Natural killer cell treated with Interleukin-12 subunit alpha and Interleukin-12 subunit beta and Interleukin-15 and Interleukin-18, amount 100 ng/mL, for 72 hours (primary cell): Measurements from ENCODE around the gene PIEZO2. TPM values are rescaled to one million over a fixed set of nuclear protein-coding genes. Genes with fewer than 3 reads are reported as not detected.
A peak's percentile ranks its signal among the peaks of the same experiment; 100 is the strongest.
"Not testable (repeated sequence)": the region's sequence is repeated elsewhere in the genome, so short reads cannot be mapped to it uniquely, and the experiment has no call there.

ENCODE experiments used
- ATAC-seq, 2 donors: fragments of 150-1000 bp; cut with Tn5 transposase in 1 of 2; sonication (Bioruptor Pico), chemical (Tn5 transposase) in 1 of 2; 2 replicates each; pipeline ENCODE4 v1.10.0; 2021
- DNase-seq: peaks from one replicate; pipeline ENCODE4 v3.0.0; 2022; ENCODE audit warnings: low spot score
- H3K27ac Mint-ChIP-seq, 2 donors: 1 replicate in 1 of 2; 2 replicates in 1 of 2; pipeline ENCODE4 v1.8.0; 2022; ENCODE audit warnings: mixed read lengths in 2 of 2, mild to moderate bottlenecking in 1 of 2, moderate library complexity in 1 of 2
- H3K27me3 Mint-ChIP-seq, 2 donors: 1 replicate in 1 of 2; 2 replicates in 1 of 2; pipeline ENCODE4 v1.8.0; 2022; ENCODE audit warnings: mixed read lengths in 2 of 2
- H3K36me3 Mint-ChIP-seq: one replicate; pipeline ENCODE4 v1.8.0; 2022; ENCODE audit warnings: mixed read lengths
- H3K4me1 Mint-ChIP-seq, 2 donors: 1 replicate in 1 of 2; 2 replicates in 1 of 2; pipeline ENCODE4 v1.8.0; 2022; ENCODE audit warnings: low read depth in 2 of 2, mixed read lengths in 2 of 2, mild to moderate bottlenecking in 1 of 2
- H3K4me3 Mint-ChIP-seq: one replicate; pipeline ENCODE4 v1.8.0; 2022; ENCODE audit warnings: mixed read lengths
- H3K9me3 Mint-ChIP-seq: 2 replicates; pipeline ENCODE4 v1.8.0; 2022; ENCODE audit warnings: mixed read lengths
- total RNA-seq, 2 donors: library from RNA; stranded (reverse); gene quantifications; one replicate each; pipeline ENCODE4 v1.2.3, GENCODE V29; 2022

The PIEZO2 gene
- total RNA-seq, 2 donors from 2014 or later: not detected

GRCh38 chr18:11145413-11146191 is 3.8 kb downstream of the PIEZO2 start:
- Mint-ChIP-seq H3K27ac (no peak overlapping the region), H3K4me1 (no peaks in the 10 kb centered on the region), H3K4me3 (no peak overlapping the region), H3K36me3 (no peaks in the 10 kb centered on the region), H3K27me3 (peaks cover 19 to 21% of the 10 kb centered on the region in 2 donors), H3K9me3 (peaks cover 2% of the 10 kb centered on the region)
- DNase-seq (no peak), ATAC-seq (peak in 1 of 2 donors; percentile 9)

- no peak for ATAC-seq
- Mint-ChIP-seq H3K27me3 (no peaks in the 10 kb centered on the region), H3K4me1 (no peaks in the 10 kb centered on the region), H3K4me3 (no peak overlapping the region), H3K27ac (no peak overlapping the region), H3K36me3 (no peaks in the 10 kb centered on the region), H3K9me3 (peaks cover 3% of the 10 kb centered on the region)
- DNase-seq: no peak
These were observed 12.0 kb downstream of the PIEZO2 start for GRCh38 chr18:11137400-11137799.

DNA sequence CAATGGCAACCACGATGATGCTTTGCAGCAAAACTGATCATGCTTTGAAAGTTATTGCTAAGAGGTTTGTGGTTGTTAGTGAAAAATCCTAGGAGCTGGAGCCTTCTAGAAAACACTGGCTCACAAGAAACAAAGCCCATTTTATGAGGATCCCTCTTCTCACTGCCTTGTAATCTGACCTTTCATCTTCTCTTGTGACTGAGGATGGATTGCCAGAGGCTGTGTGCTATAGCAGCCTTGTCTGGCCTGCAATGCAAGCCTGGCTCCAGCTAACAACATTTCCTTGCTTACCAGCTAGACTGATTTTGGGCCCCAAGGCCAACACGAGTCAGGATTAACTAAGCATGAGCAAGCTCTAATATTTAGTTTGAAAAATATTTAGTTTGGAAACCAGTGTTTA is 13.1 kb downstream of the PIEZO2 start:
- no peaks in the 10 kb centered on the region for H3K36me3 Mint-ChIP-seq
- ATAC-seq: no peak
- no peaks in the 10 kb centered on the region for H3K27me3 Mint-ChIP-seq
- H3K27ac Mint-ChIP-seq: no peak overlapping the region
- H3K4me1 Mint-ChIP-seq: no peaks in the 10 kb centered on the region
- no peak for DNase-seq
- H3K4me3 Mint-ChIP-seq: no peak overlapping the region
- H3K9me3 Mint-ChIP-seq: peaks cover 3% of the 10 kb centered on the region

DNA sequence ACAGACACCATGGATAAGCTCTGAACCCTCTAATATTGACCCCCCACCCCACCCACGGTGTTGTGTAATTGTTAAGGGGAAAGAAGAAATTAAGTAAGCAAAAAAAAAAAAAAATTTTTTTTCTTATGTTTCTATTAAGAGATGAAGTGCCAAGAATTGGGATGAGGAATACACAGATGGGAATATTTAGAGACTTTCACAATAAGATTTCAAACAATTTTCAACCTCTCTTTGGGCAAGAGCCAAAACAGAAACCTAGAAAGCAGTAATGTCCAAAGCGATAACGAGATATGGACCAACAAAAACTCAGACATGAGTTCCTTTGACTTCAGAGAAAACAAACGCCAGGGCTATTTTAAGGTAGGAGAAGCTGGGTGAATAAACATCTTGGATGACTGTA is 14.4 kb downstream of the PIEZO2 start:
- no peaks in the 10 kb centered on the region for H3K4me1 Mint-ChIP-seq
- H3K4me3 Mint-ChIP-seq: no peak overlapping the region
- no peak overlapping the region for H3K27ac Mint-ChIP-seq
- ATAC-seq (no peak), DNase-seq (no peak)
- no peaks in the 10 kb centered on the region for H3K9me3 Mint-ChIP-seq
- no peaks in the 10 kb centered on the region for H3K36me3 Mint-ChIP-seq
- no peaks in the 10 kb centered on the region for H3K27me3 Mint-ChIP-seq

DNA sequence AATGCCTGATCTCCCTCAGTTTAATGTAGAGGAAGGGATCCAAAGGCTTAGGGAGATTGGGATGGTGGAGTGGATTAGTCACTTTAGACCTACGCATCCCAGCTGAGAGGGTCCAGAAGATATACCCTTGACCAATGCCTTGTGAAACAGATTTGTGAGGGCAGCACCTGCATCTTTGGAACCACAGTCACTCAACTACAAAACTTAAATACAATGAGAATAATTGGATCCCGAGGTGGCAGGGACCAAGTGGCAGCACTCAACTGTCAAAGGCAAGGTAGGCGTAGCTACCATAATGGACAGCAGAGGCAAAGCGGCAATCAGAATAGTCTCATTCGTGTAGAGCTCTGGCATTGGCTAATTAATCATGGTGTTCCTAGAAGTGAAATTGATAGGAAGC is 20.3 kb downstream of the PIEZO2 start:
- DNase-seq, H3K27me3 Mint-ChIP-seq, H3K27ac Mint-ChIP-seq, H3K4me1 Mint-ChIP-seq, H3K9me3 Mint-ChIP-seq, ATAC-seq, H3K4me3 Mint-ChIP-seq, H3K36me3 Mint-ChIP-seq: not testable (repeated sequence)

DNA sequence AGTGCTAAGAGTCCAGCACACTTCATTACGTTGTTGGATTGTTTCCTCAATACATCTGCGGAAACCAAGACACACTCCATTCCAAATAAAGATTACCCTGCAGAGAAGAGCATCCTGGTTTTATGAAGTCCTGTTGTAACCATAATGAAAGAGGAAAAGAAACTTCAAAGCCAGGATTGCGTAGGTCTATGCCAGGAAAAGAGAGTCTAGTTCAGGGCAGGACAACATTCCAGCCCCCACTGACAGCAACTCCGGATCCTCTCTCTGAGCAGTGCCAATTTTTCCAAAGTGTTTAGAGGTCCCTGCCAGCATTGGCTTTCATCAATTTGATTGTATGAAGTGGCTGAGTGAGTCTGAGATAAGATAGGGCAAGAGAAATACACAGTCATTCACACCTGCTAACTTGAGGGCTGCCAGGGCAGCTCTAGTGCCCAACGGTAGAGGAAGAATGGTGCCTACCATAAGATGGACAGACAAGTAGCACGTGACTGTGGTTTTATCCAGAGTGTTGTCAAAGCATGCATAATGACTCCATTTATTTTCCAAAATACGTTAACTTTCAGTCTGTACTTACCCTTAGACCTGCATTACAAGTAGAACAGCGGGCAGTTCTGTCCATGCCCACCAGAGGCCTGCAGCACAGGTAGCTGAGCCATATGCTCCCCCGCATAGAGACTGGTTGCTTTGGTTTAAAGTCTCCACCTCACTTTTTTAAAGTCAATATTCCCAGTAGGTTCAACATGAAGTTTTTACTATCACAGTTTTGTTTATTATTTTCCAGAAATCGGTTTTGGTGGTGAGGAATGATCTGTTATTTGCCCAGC is 23.7 kb downstream of the PIEZO2 start:
- Mint-ChIP-seq H3K27ac (no peak overlapping the region), H3K4me1 (no peaks in the 10 kb centered on the region), H3K4me3 (no peak overlapping the region), H3K36me3 (no peaks in the 10 kb centered on the region), H3K27me3 (no peaks in the 10 kb centered on the region), H3K9me3 (peaks cover 10% of the 10 kb centered on the region)
- DNase-seq (no peak), ATAC-seq (no peak)

DNA sequence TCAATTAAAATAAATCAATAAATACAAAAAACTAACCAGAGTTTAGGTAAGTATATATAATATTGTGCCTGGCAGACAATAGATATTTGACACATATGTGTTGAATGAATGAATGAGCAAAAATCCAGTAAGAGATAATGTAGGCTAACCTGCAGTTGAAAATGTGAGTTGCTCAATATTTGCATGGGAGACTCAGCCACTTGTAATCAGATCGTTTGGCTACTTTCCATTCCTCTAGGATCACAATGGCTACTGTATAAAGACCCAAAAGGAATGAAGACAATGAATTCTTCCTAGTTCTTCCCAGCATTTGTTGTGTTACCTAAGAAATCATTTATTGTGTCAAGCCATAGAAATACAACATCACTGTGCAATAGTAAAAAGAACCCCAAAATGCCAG is 25.3 kb downstream of the PIEZO2 start:
- DNase-seq (no peak), ATAC-seq (no peak)
- peaks cover 10% of the 10 kb centered on the region for H3K9me3 Mint-ChIP-seq
- H3K4me1 Mint-ChIP-seq: no peaks in the 10 kb centered on the region
- no peak overlapping the region for H3K4me3 Mint-ChIP-seq
- H3K27ac Mint-ChIP-seq: no peak overlapping the region
- no peaks in the 10 kb centered on the region for H3K36me3 Mint-ChIP-seq
- H3K27me3 Mint-ChIP-seq: no peaks in the 10 kb centered on the region

- Mint-ChIP-seq H3K9me3 (no peaks in the 10 kb centered on the region), H3K27ac (no peak overlapping the region), H3K4me3 (no peak overlapping the region), H3K36me3 (no peaks in the 10 kb centered on the region), H3K4me1 (no peaks in the 10 kb centered on the region), H3K27me3 (no peaks in the 10 kb centered on the region)
- DNase-seq: no peak
- ATAC-seq: no peak
These were observed 27.9 kb downstream of the PIEZO2 start for GRCh38 chr18:11121443-11121849.

DNA sequence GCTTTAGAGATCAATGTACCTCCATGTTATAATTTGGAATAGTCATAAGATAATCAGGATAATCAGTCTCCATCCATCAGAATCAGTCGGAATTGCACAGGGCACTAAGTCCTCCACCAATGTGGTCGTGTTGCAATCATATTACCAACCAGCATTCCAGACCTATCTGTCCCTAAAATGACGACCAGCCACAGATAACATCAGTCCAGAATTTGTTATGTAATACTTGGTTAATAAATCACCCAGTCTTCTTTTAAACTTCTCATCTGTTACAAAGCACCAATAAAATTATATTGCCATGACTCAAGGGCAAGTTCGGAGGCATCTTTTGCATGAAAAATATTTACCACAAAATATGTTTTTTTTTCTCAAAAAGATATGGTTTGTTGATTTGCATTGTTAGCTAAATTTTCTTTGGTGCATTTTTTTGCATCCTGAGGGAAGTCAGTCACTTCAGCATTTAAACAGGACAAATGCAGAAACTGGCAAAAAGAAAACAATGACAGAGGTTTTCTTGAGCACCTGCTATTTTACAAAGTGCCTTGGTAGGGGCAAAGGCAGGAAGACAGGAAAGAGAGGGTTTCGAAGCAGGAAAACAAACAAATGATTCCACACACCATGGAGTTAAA is 29.3 kb downstream of the PIEZO2 start:
- Mint-ChIP-seq H3K27ac (no peak overlapping the region), H3K4me1 (no peaks in the 10 kb centered on the region), H3K36me3 (no peaks in the 10 kb centered on the region), H3K9me3 (no peaks in the 10 kb centered on the region), H3K4me3 (no peak overlapping the region), H3K27me3 (no peaks in the 10 kb centered on the region)
- no peak for ATAC-seq
- no peak for DNase-seq

- H3K4me3 Mint-ChIP-seq: no peak overlapping the region
- no peaks in the 10 kb centered on the region for H3K9me3 Mint-ChIP-seq
- ATAC-seq (no peak), DNase-seq (no peak)
- H3K4me1 Mint-ChIP-seq: no peaks in the 10 kb centered on the region
- no peaks in the 10 kb centered on the region for H3K36me3 Mint-ChIP-seq
- no peak overlapping the region for H3K27ac Mint-ChIP-seq
- H3K27me3 Mint-ChIP-seq: no peaks in the 10 kb centered on the region
These were observed 29.8 kb downstream of the PIEZO2 start for GRCh38 chr18:11119550-11119949.

- Mint-ChIP-seq H3K4me1 (no peaks in the 10 kb centered on the region), H3K4me3 (no peak overlapping the region), H3K27me3 (no peaks in the 10 kb centered on the region), H3K9me3 (no peaks in the 10 kb centered on the region), H3K36me3 (no peaks in the 10 kb centered on the region), H3K27ac (no peak overlapping the region)
- DNase-seq (no peak), ATAC-seq (no peak)
These were observed 31.2 kb downstream of the PIEZO2 start for GRCh38 chr18:11118051-11118766.

DNA sequence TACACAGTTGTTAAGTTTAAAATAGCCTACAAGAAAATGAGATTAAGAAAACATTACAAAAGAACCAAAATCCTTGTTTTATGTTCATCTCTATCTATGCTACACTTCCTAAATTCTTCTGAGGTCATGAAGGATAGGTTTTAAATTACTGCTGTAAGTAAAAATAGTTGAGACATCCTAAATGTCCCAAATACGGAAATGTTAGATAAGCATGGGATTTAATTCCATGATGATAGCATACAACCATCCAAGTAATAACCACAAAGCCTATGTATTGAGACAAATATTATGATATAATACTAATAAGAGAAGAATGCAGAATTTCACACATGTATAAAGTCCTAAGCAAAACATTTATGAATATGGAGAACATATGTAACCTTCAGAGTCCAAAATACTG is 34.1 kb downstream of the PIEZO2 start:
- no peak for ATAC-seq
- DNase-seq: no peak
- H3K27ac Mint-ChIP-seq: no peak overlapping the region
- H3K9me3 Mint-ChIP-seq: no peaks in the 10 kb centered on the region
- no peak overlapping the region for H3K4me3 Mint-ChIP-seq
- no peaks in the 10 kb centered on the region for H3K27me3 Mint-ChIP-seq
- no peaks in the 10 kb centered on the region for H3K4me1 Mint-ChIP-seq
- H3K36me3 Mint-ChIP-seq: no peaks in the 10 kb centered on the region

DNA sequence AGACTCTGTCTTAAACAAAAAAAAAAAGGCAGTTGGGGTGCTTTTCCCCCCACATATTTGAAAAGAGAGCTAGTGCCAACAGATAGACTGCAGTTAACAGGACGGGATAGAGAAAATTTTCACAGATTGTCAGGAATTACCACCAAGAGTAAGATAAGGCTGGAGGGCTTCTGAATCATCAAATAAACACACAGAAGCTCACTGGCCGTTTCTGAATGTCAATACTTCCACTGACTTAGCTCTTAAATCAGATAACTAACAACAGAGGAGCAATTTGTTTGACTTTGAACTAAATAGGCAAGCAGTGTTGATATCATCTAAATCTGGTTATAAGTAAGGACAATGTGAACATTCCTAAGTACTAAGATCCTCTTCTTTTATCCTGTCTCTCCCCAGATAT is 34.7 kb downstream of the PIEZO2 start:
- ATAC-seq: no peak
- H3K9me3 Mint-ChIP-seq: no peaks in the 10 kb centered on the region
- DNase-seq: no peak
- H3K4me3 Mint-ChIP-seq: no peak overlapping the region
- H3K27ac Mint-ChIP-seq: no peak overlapping the region
- no peaks in the 10 kb centered on the region for H3K27me3 Mint-ChIP-seq
- H3K36me3 Mint-ChIP-seq: no peaks in the 10 kb centered on the region
- H3K4me1 Mint-ChIP-seq: no peaks in the 10 kb centered on the region

- Mint-ChIP-seq H3K4me3 (no peak overlapping the region), H3K27me3 (no peaks in the 10 kb centered on the region), H3K27ac (no peak overlapping the region), H3K36me3 (no peaks in the 10 kb centered on the region), H3K4me1 (no peaks in the 10 kb centered on the region), H3K9me3 (no peaks in the 10 kb centered on the region)
- ATAC-seq: no peak
- DNase-seq: no peak
These were observed 35.4 kb downstream of the PIEZO2 start for GRCh38 chr18:11113937-11114336.
